HUES48 (cell line): ENCODE measurements around the gene KRTAP10-9.

Experiments
- H3K27ac ChIP-seq: one replicate; pipeline ENCODE4 v1.7.0; 2013; ENCODE audit warnings: low read depth, low read length, inconsistent platforms
- H3K27me3 ChIP-seq: 2 replicates; pipeline ENCODE4 v1.6.1; 2013; ENCODE audit warnings: mild to moderate bottlenecking, low read length; ENCODE audit not compliant: control insufficient read depth, insufficient read depth
- H3K36me3 ChIP-seq: 2 replicates; pipeline ENCODE4 v1.6.1; 2013; ENCODE audit warnings: low read length; ENCODE audit not compliant: control insufficient read depth, insufficient read depth
- H3K4me1 ChIP-seq: 2 replicates; pipeline ENCODE4 v1.6.1; 2013; ENCODE audit warnings: mild to moderate bottlenecking, low read length; ENCODE audit not compliant: control insufficient read depth, insufficient read depth
- H3K4me3 ChIP-seq: 2 replicates; pipeline ENCODE4 v1.5.1; 2013; ENCODE audit warnings: mild to moderate bottlenecking, low read depth, low read length
- H3K9ac ChIP-seq: 2 replicates; pipeline ENCODE4 v1.6.1; 2013; ENCODE audit warnings: mild to moderate bottlenecking, low read depth, low read length, moderate library complexity
- H3K9me3 ChIP-seq: 2 replicates; pipeline ENCODE4 v1.6.1; 2013; ENCODE audit warnings: low read length; ENCODE audit not compliant: control insufficient read depth, insufficient read depth

The KRTAP10-9 gene

DNA sequence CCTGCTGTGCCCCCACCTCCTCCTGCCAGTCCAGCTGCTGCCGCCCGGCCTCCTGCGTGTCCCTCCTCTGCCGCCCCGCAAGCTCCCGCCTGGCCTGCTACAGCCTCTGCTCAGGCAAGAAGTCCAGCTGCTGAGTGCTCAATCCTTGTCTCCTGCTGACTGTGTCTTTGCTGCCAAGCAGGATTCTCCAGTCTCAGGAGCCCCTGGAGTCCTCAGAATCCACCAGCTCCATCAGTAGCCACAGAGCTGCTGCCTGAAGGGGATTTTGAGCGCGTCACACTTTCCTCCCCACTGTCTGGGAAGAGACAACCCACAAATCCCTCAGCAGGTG, 20.3 kb downstream of the KRTAP10-9 start:
- Histone ChIP-seq H3K4me1 (no peaks in the 10 kb centered on the region; the same call in 1 of the 2 replicates), H3K4me3 (no peak overlapping the region), H3K27me3 (no peaks in the 10 kb centered on the region), H3K27ac (peak overlapping the region; percentile 2), H3K9ac (no peak overlapping the region), H3K9me3 (no peaks in the 10 kb centered on the region), H3K36me3 (no peaks in the 10 kb centered on the region)

- no peaks in the 10 kb centered on the region for H3K27me3 ChIP-seq
- no peaks in the 10 kb centered on the region; the same call in 1 of the 2 replicates for H3K4me1 ChIP-seq
- H3K9me3 ChIP-seq: no peaks in the 10 kb centered on the region
- H3K4me3 ChIP-seq: no peak overlapping the region
- no peak overlapping the region for H3K27ac ChIP-seq
- H3K36me3 ChIP-seq: no peaks in the 10 kb centered on the region
- H3K9ac ChIP-seq: no peak overlapping the region
These were observed 21.8 kb downstream of the KRTAP10-9 start for GRCh38 chr21:44648557-44649311.

DNA sequence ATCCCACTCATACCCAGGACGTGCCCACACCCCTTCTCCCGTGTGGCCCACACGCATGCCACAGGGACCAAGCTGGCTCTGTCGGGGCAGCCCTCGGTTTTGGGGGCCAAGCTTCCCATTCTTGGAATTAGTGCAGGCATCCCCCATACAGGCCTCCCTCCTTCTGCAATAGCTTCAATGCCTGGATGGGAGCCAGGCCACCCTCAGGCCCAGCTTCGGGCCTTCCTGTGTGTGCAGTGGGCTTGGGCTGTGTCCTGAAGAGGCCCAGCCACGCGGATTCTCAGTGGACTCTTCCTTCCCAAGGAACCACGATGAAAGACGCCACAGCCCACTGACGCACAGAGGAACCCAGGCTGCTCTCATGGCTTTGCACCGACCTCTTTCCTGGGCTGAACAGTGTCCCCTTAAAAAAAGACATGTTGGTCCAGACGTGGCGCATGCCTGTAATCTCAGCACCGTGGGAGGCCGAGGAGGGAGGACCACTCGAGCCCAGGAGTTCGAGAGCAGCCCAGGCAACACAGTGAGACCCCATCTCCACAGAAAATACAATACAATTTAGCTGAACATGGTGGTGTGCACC, 22.7 kb downstream of the KRTAP10-9 start:
- H3K4me1 ChIP-seq: no peaks in the 10 kb centered on the region; the same call in 1 of the 2 replicates
- H3K9ac ChIP-seq: no peak overlapping the region
- H3K27ac ChIP-seq: no peak overlapping the region
- no peaks in the 10 kb centered on the region for H3K36me3 ChIP-seq
- no peaks in the 10 kb centered on the region for H3K27me3 ChIP-seq
- no peaks in the 10 kb centered on the region for H3K9me3 ChIP-seq
- H3K4me3 ChIP-seq: no peak overlapping the region

DNA sequence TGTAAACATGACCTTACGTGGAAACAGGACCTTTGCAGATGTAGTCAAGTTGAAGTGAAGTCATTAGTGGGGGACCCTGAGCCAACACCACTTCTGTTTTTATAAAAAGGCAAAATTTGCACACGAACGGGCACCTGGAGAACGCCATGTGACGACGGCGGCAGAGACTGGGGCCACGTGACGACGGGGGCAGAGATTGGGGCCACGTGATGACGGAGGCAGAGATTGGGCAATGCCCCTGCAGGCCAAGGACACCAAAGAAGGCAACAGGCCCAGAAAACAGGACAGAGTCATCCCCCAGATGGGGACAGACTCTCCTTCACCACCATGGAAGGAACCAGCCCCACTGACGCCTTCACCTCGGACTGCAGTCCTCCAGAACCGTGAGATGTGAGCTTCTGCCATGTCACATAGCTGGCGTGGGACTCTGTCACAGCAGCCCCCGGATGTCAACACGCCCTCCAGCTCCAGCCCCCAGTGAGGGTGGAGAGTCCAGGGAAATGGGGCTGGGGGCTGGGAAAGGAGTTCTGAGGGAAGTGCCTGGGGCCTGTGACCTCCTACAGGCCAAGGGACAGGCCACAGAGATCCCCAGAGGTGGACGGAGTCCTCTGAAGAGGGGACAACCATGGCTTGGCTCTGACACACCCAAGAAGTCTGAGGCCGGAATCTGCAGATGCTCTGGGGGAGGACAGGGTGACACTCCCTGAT, 23.5 kb downstream of the KRTAP10-9 start:
- H3K4me1 ChIP-seq: no peaks in the 10 kb centered on the region; the same call in 1 of the 2 replicates
- no peak overlapping the region for H3K4me3 ChIP-seq
- H3K36me3 ChIP-seq: no peaks in the 10 kb centered on the region
- H3K27me3 ChIP-seq: no peaks in the 10 kb centered on the region
- H3K27ac ChIP-seq: no peak overlapping the region
- no peaks in the 10 kb centered on the region for H3K9me3 ChIP-seq
- H3K9ac ChIP-seq: no peak overlapping the region

GRCh38 chr21:44650973-44651675, 24.2 kb downstream of the KRTAP10-9 start:
- H3K4me3 ChIP-seq: no peak overlapping the region
- H3K36me3 ChIP-seq: no peaks in the 10 kb centered on the region
- H3K4me1 ChIP-seq: no peaks in the 10 kb centered on the region; the same call in 1 of the 2 replicates
- no peaks in the 10 kb centered on the region for H3K27me3 ChIP-seq
- H3K9me3 ChIP-seq: no peaks in the 10 kb centered on the region
- H3K27ac ChIP-seq: no peak overlapping the region
- H3K9ac ChIP-seq: no peak overlapping the region

DNA sequence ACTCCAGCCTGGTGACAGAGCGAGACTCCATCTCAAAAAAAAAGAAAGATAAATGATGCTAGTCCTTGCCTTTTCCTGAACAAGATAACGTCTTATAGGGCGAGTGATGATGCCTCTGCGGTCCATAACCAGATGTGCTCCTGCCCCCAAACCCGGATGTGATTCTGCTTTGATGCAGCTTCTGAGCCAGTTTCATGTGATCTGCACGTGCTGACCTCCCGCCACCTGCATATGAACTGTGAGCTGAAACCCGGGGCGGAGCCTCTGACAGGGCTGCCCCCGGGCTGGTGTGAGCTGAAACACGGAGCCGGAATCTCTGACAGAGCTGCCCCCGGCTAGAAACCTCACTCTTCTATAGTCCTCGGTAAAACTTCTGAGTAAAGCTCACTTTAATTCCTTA, 26.2 kb downstream of the KRTAP10-9 start:
- Histone ChIP-seq H3K27me3 (no peaks in the 10 kb centered on the region), H3K27ac (no peak overlapping the region), H3K4me1 (no peaks in the 10 kb centered on the region)

GRCh38 chr21:44653656-44654575, 27.0 kb downstream of the KRTAP10-9 start:
- H3K36me3 ChIP-seq: no peaks in the 10 kb centered on the region
- H3K9me3 ChIP-seq: no peaks in the 10 kb centered on the region
- H3K27ac ChIP-seq: no peak overlapping the region
- H3K27me3 ChIP-seq: no peaks in the 10 kb centered on the region
- H3K9ac ChIP-seq: no peak overlapping the region
- H3K4me3 ChIP-seq: no peak overlapping the region
- peaks cover 4% of the 10 kb centered on the region for H3K4me1 ChIP-seq

More for the DNA sequence above, 26.2 kb downstream of the KRTAP10-9 start:
- Histone ChIP-seq H3K36me3 (no peaks in the 10 kb centered on the region), H3K4me3 (no peak overlapping the region), H3K9ac (no peak overlapping the region), H3K9me3 (no peaks in the 10 kb centered on the region)

GRCh38 chr21:44654576-44655175, 27.8 kb downstream of the KRTAP10-9 start, which contains the start of gene KRTAP12-4:
Gene KRTAP12-4, minus strand, starts transcription at chr21:44654659. Its CDS starts 45 bp downstream, at chr21:44654614.
- no peaks in the 10 kb centered on the region for H3K9me3 ChIP-seq
- H3K36me3 ChIP-seq: no peaks in the 10 kb centered on the region
- H3K9ac ChIP-seq: no peak within 1 kb of the TSS
- no peaks in the 10 kb centered on the region for H3K27me3 ChIP-seq
- no peak within 1 kb of the TSS for H3K4me3 ChIP-seq
- peaks cover 11% of the 10 kb centered on the region for H3K4me1 ChIP-seq
- H3K27ac ChIP-seq: no peak within 1 kb of the TSS

DNA sequence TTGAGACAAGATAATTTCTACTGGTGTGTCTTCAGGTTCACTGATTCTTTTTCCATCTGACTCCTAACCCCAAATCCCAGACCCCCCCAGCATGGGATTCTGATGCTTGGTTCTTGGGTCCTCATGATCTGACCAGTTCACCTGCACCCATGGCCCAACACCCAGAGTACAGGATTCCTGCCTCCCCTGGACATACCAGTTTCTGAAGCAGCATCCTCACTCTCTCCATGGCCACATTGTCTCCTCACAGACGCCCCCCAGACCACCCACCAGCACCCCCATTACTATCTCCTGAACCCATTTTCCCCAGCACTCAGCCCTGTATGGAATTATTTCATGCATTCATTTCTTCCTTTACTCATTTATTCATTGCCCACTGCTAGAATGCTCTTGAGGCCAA, 30.0 kb downstream of the KRTAP10-9 start:
- Histone ChIP-seq H3K9me3 (no peaks in the 10 kb centered on the region), H3K36me3 (no peaks in the 10 kb centered on the region), H3K27me3 (no peaks in the 10 kb centered on the region), H3K4me3 (no peak overlapping the region), H3K4me1 (peaks cover 18% of the 10 kb centered on the region), H3K9ac (no peak overlapping the region), H3K27ac (no peak overlapping the region)
